ENCODE measurements around the gene FUBP3. TPM values are rescaled to one million over a fixed set of nuclear protein-coding genes. Genes with fewer than 3 reads are reported as not detected.
"Not testable (repeated sequence)": the region's sequence is repeated elsewhere in the genome, so short reads cannot be mapped to it uniquely, and the experiment has no call there.

Gene FUBP3
- total RNA-seq, 2 experiments from 2014 or later, result 36.4 to 38.5 TPM

- peaks cover 3% of the 10 kb centered on the region for H3K9me3 Mint-ChIP-seq (ENCODE audit: low read depth)
- POLR2A ChIA-PET, result interaction anchor here (1.0 kb wide), 1 partner anchor 11 kb away, joined by 3 read pairs; the partner anchor contains the start of gene EXOSC2
- H3K4me3 Mint-ChIP-seq, result peak overlapping the region; percentile 81
- ATAC-seq (peak; percentile 24), DNase-seq (peak; percentile 51)
- CTCF ChIA-PET, result interaction anchor here (0.6 to 4.1 kb wide), 17 partner anchors 10 to 574 kb away, joined by 3 to 52 read pairs (median 5); partner anchors contain the start of genes EXOSC2 and PRDM12
- peak overlapping the region; percentile 29 for H3K27ac Mint-ChIP-seq
- intact Hi-C loops (cut with DNase I, micrococcal nuclease), result loop anchor here (1.0 to 5.0 kb wide), 3 partner anchors 103 to 575 kb away; partner anchors contain the start of gene FUBP3 (in 1 of the 2)
- peaks cover 2% of the 10 kb centered on the region for H3K4me1 Mint-ChIP-seq
- no peaks in the 10 kb centered on the region for H3K36me3 Mint-ChIP-seq (ENCODE audit: low read depth)
- H3K27me3 Mint-ChIP-seq, result peaks cover 4% of the 10 kb centered on the region
Measured at GRCh38 chr9:130681769-130682420, 102.5 kb downstream of the FUBP3 start.

DNA sequence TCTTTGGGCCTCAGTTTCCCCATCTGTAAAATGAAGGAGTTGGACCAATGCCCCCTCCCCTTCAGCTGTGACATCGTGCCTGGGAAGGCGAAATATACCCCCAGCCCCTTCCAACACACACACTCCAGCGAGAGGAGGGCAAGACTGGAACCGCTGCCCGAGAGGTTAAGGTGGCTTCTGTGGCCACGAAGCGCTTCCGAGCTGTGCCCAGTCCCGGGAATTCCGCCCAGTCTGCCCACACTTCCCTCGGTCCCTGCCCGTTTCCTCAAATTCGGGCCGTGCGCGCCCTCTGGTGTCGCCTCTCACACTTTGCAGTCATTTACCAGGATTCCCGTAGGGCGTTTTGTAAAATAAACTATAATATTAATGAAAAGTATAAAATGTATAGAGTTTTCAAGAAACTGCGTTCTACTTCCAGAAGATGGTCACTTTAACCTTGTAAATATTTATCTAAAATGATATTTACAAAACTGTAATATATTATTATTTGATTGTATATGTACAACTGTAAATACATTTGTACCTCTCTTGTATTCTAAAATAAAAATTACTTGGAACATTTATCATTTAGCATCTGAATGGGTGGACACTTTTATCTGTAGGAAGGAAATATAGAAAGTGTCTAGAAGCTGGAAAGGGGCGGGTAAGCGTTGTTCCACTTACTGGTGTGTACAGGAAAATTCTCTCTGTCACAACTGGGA, 103.2 kb downstream of the FUBP3 start:
- H3K27me3 Mint-ChIP-seq, result peaks cover 4% of the 10 kb centered on the region
- CTCF ChIA-PET, result interaction anchor here (0.6 to 4.1 kb wide), 21 partner anchors 9 to 690 kb away, joined by 3 to 52 read pairs (median 4); partner anchors contain the start of genes EXOSC2 and PRDM12
- no peaks in the 10 kb centered on the region for H3K36me3 Mint-ChIP-seq (ENCODE audit: low read depth)
- peaks cover 3% of the 10 kb centered on the region for H3K9me3 Mint-ChIP-seq (ENCODE audit: low read depth)
- POLR2A ChIA-PET, result no interaction called here
- DNase-seq (peak; percentile 78), ATAC-seq (peak; percentile 30)
- peaks cover 5% of the 10 kb centered on the region for H3K4me1 Mint-ChIP-seq
- H3K4me3 Mint-ChIP-seq, result peak overlapping the region; percentile 81
- H3K27ac Mint-ChIP-seq, result peak overlapping the region; percentile 77
- intact Hi-C loops (cut with DNase I, micrococcal nuclease), result loop anchor here (1.0 to 5.0 kb wide), 2 partner anchors 221 to 575 kb away; no protein-coding TSS in a partner anchor

DNA sequence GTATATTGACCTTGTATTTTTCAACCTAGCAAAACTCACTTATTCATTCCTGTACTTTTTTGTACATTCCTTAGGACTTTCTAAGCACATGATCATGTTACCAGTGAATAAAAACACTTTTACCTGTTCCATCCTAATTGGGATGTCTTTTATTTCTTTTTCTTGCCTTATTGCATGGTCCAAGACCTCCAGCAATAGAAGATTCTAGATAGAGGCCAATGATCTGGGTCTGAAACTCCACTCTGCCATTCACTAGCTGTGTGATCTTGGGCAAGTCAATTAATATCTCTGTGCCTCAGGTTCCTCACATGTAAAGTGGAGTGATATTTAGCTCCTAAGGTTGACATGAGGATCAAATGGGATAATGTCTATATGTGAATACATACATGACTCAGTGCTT, 105.7 kb downstream of the FUBP3 start:
- no peak for ATAC-seq
- intact Hi-C loops (cut with DNase I, micrococcal nuclease), result no loop called here
- no peaks in the 10 kb centered on the region for H3K36me3 Mint-ChIP-seq (ENCODE audit: low read depth)

GRCh38 chr9:130685945-130686344, 106.6 kb downstream of the FUBP3 start:
- peaks cover 16% of the 10 kb centered on the region for H3K4me1 Mint-ChIP-seq
- intact Hi-C loops (cut with DNase I, micrococcal nuclease); H3K27me3 Mint-ChIP-seq; H3K9me3 Mint-ChIP-seq (ENCODE audit: low read depth); H3K27ac Mint-ChIP-seq; DNase-seq; H3K4me3 Mint-ChIP-seq; ATAC-seq; H3K36me3 Mint-ChIP-seq (ENCODE audit: low read depth): not testable (repeated sequence)
- ChIA-PET CTCF (interaction anchor here (0.7 to 3.3 kb wide), 5 partner anchors 15 to 298 kb away, joined by 3 to 14 read pairs (median 3); no protein-coding TSS in a partner anchor), POLR2A (interaction anchor here (0.7 kb wide), 1 partner anchor 14 kb away, joined by 7 read pairs; no protein-coding TSS in a partner anchor)

More for the DNA sequence above, 105.7 kb downstream of the FUBP3 start:
- H3K27me3 Mint-ChIP-seq, result peaks cover 4% of the 10 kb centered on the region
- H3K9me3 Mint-ChIP-seq (ENCODE audit: low read depth), result peaks cover 3% of the 10 kb centered on the region
- no peak overlapping the region for H3K4me3 Mint-ChIP-seq
- H3K27ac Mint-ChIP-seq, result no peak overlapping the region
- ChIA-PET CTCF (interaction anchor here (0.6 to 4.1 kb wide), 5 partner anchors 8 to 220 kb away, joined by 4 to 52 read pairs (median 14); partner anchors contain the start of gene EXOSC2), POLR2A (no interaction called here)
- no peak for DNase-seq
- H3K4me1 Mint-ChIP-seq, result peaks cover 13% of the 10 kb centered on the region

DNA sequence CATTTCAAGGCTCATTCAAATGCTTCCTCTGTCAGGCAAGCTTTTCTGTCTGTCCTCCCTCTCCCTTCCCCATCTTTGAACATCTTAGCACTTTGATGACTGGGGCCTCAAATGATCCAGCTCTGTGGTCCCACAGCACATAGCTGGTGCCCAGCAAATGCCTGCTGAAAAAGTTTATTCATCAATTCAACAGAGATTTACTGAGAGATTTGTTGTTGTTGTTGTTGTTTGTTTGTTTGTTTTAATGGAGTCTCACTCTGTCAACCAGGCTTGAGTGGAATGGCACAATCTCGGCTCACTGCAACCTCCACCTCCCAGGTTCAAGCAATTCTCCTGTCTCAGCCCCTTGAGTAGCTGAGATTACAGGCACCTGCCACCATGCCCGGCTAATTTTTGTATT, 108.2 kb downstream of the FUBP3 start:
- peaks cover 3% of the 10 kb centered on the region for H3K9me3 Mint-ChIP-seq (ENCODE audit: low read depth)
- no peak overlapping the region for H3K4me3 Mint-ChIP-seq
- H3K36me3 Mint-ChIP-seq (ENCODE audit: low read depth), result no peaks in the 10 kb centered on the region
- peaks cover 2% of the 10 kb centered on the region for H3K27me3 Mint-ChIP-seq
- DNase-seq (no peak), ATAC-seq (no peak)
- intact Hi-C loops (cut with DNase I, micrococcal nuclease), result no loop called here
- peaks cover 16% of the 10 kb centered on the region for H3K4me1 Mint-ChIP-seq
- ChIA-PET CTCF (interaction anchor here (0.7 to 1.3 kb wide), 3 partner anchors 13 to 227 kb away, joined by 3 to 4 read pairs (median 4); no protein-coding TSS in a partner anchor), POLR2A (no interaction called here)
- no peak overlapping the region for H3K27ac Mint-ChIP-seq

Small RNA genes lying within 50 kb of the gene (microRNA-seq; reads per million reads assigned to microRNA genes)
- gene MIR6856 (ENCODE audit: borderline replicate concordance), result not detected

Other genes starting within 250 kb of the FUBP3 start
- 1 to 10 TPM; 8.6 to 9.3 TPM for gene ASS1, start 134.6 kb upstream of the FUBP3 start, total RNA-seq
- under 1 TPM in 1 of 2 experiments, not detected in 1; 0.09 TPM for gene PRDM12, start 85.0 kb downstream of the FUBP3 start, total RNA-seq
- 10 to 100 TPM; 67.9 to 86.0 TPM for gene EXOSC2, start 114.2 kb downstream of the FUBP3 start, total RNA-seq